Measurements from ENCODE around the gene SHD. TPM values are rescaled to one million over a fixed set of nuclear protein-coding genes. Genes with fewer than 3 reads are reported as not detected.

Gene SHD
- total and polyA plus RNA-seq, 2 experiments from 2014 or later, result 3.4 TPM; not detected in 1

GRCh38 chr19:4292515-4292914, 13.4 kb downstream of the SHD start:
- Histone ChIP-seq H3K79me2 (no peaks in the 10 kb centered on the region), H3K36me3 (replicated peaks; ENCODE audit: insufficient read depth, low read depth) (no peaks in the 10 kb centered on the region), H3K27me3 (no peaks in the 10 kb centered on the region), H3K9me3 (ENCODE audit: low read depth) (no peaks in the 10 kb centered on the region), H4K20me1 (ENCODE audit: insufficient read depth, poor library complexity, severe bottlenecking) (no peaks in the 10 kb centered on the region), H3K4me2 (no peak overlapping the region), H3K9me2 (replicated peaks; ENCODE audit: insufficient read depth) (no peaks in the 10 kb centered on the region), H3K4me3 (no peak overlapping the region), H3K27ac (no peak overlapping the region), H2AFZ (no peak overlapping the region), H3K4me1 (ENCODE audit: insufficient read depth) (no peaks in the 10 kb centered on the region)
- TF ChIP-seq CTCF (IDR thresholded peaks at IDR 0.05; ENCODE audit: poor library complexity), result no peak
- no peak for TF ChIP-seq EZH2 (IDR thresholded peaks at IDR 0.05; ENCODE audit: borderline replicate concordance)
- no peak for TF ChIP-seq EZH2phosphoT487 (IDR thresholded peaks at IDR 0.05; ENCODE audit: low read depth, severe bottlenecking, unreplicated experiment)
- 87% methylated on average over 15 of the region's 15 CpGs for WGBS (ENCODE audit: low lambda C conversion rate, missing lambda C conversion rate)
- DNase-seq (ENCODE audit: low spot score), result no peak

GRCh38 chr19:4294389-4294788, 15.3 kb downstream of the SHD start:
- no peak overlapping the region for H3K4me3 ChIP-seq
- H3K4me2 ChIP-seq, result no peak overlapping the region
- no peak overlapping the region for H3K27ac ChIP-seq
- DNase-seq (ENCODE audit: low spot score), result no peak
- H3K36me3 ChIP-seq (replicated peaks; ENCODE audit: insufficient read depth, low read depth), result no peaks in the 10 kb centered on the region
- no peaks in the 10 kb centered on the region for H4K20me1 ChIP-seq (ENCODE audit: insufficient read depth, poor library complexity, severe bottlenecking)
- TF ChIP-seq EZH2 (IDR thresholded peaks at IDR 0.05; ENCODE audit: borderline replicate concordance), result no peak
- TF ChIP-seq CTCF (IDR thresholded peaks at IDR 0.05; ENCODE audit: poor library complexity), result no peak
- TF ChIP-seq EZH2phosphoT487 (IDR thresholded peaks at IDR 0.05; ENCODE audit: low read depth, severe bottlenecking, unreplicated experiment), result no peak
- no peaks in the 10 kb centered on the region for H3K27me3 ChIP-seq
- H3K9me3 ChIP-seq (ENCODE audit: low read depth), result no peaks in the 10 kb centered on the region
- no peaks in the 10 kb centered on the region for H3K79me2 ChIP-seq
- no peaks in the 10 kb centered on the region for H3K9me2 ChIP-seq (replicated peaks; ENCODE audit: insufficient read depth)
- 65% methylated on average over 10 of the region's 10 CpGs for WGBS (ENCODE audit: low lambda C conversion rate, missing lambda C conversion rate)
- H3K4me1 ChIP-seq (ENCODE audit: insufficient read depth), result no peaks in the 10 kb centered on the region
- no peak overlapping the region for H2AFZ ChIP-seq

GRCh38 chr19:4295972-4296771, 17.1 kb downstream of the SHD start:
- Histone ChIP-seq H3K9me2 (replicated peaks; ENCODE audit: insufficient read depth) (no peaks in the 10 kb centered on the region), H2AFZ (no peak overlapping the region), H4K20me1 (ENCODE audit: insufficient read depth, poor library complexity, severe bottlenecking) (no peaks in the 10 kb centered on the region), H3K36me3 (replicated peaks; ENCODE audit: insufficient read depth, low read depth) (no peaks in the 10 kb centered on the region), H3K79me2 (no peaks in the 10 kb centered on the region), H3K27ac (no peak overlapping the region), H3K9me3 (ENCODE audit: low read depth) (no peaks in the 10 kb centered on the region), H3K4me2 (no peak overlapping the region), H3K4me1 (ENCODE audit: insufficient read depth) (no peaks in the 10 kb centered on the region), H3K4me3 (no peak overlapping the region), H3K27me3 (no peaks in the 10 kb centered on the region)
- no peak for TF ChIP-seq EZH2 (IDR thresholded peaks at IDR 0.05; ENCODE audit: borderline replicate concordance)
- no peak for TF ChIP-seq EZH2phosphoT487 (IDR thresholded peaks at IDR 0.05; ENCODE audit: low read depth, severe bottlenecking, unreplicated experiment)
- no peak for TF ChIP-seq CTCF (IDR thresholded peaks at IDR 0.05; ENCODE audit: poor library complexity)
- WGBS (ENCODE audit: low lambda C conversion rate, missing lambda C conversion rate), result 71% methylated on average over 12 of the region's 14 CpGs
- DNase-seq (ENCODE audit: low spot score), result no peak

Measured in hepatocyte (in vitro differentiated cells).